Mucosa of rectum (tissue), 2 donors: ENCODE results near the gene ATP5F1D.

Experiments
- H3K27ac ChIP-seq, 2 donors: one replicate each; pipeline ENCODE4 v1.7.0; 2013; ENCODE audit warnings: inconsistent platforms in 2 of 2, low read depth in 2 of 2, low read length in 2 of 2
- H3K27me3 ChIP-seq, 2 donors: one replicate each; pipeline ENCODE4 v1.7.0; 2013; ENCODE audit warnings: low read length in 2 of 2; ENCODE audit not compliant: control insufficient read depth in 2 of 2, insufficient read depth in 2 of 2
- H3K36me3 ChIP-seq, 2 donors: one replicate each; pipeline ENCODE4 v1.7.0; 2013; ENCODE audit warnings: low read length in 2 of 2; ENCODE audit not compliant: control insufficient read depth in 2 of 2, insufficient read depth in 2 of 2
- H3K4me1 ChIP-seq, 2 donors: one replicate each; pipeline ENCODE4 v1.7.0; 2013; ENCODE audit warnings: low read length in 2 of 2, mild to moderate bottlenecking in 1 of 2; ENCODE audit not compliant: control insufficient read depth in 2 of 2, insufficient read depth in 2 of 2
- H3K4me3 ChIP-seq, 2 donors: one replicate each; pipeline ENCODE4 v1.7.0; 2013; ENCODE audit warnings: low read length in 2 of 2
- H3K9ac ChIP-seq, 2 donors: one replicate each; pipeline ENCODE4 v1.7.0; 2013; ENCODE audit warnings: low read length in 2 of 2, low read depth in 1 of 2, mild to moderate bottlenecking in 1 of 2
- H3K9me3 ChIP-seq, 2 donors: one replicate each; pipeline ENCODE4 v1.7.0; 2013; ENCODE audit warnings: low read length in 2 of 2; ENCODE audit not compliant: control insufficient read depth in 2 of 2
- donor health status: healthy.
- donor health status: Normal muscosa, but diverticular disease.

Gene ATP5F1D

GRCh38 chr19:1283917-1284292, 42.4 kb downstream of the ATP5F1D start:
- Histone ChIP-seq H3K36me3 (peaks cover 6 to 7% of the 10 kb centered on the region in 2 donors), H3K4me3 (peak overlapping the region; percentile 26 to 42), H3K9ac (peak overlapping the region; percentile 68 to 80), H3K27me3 (peaks cover 4 to 9% of the 10 kb centered on the region in 2 donors), H3K4me1 (peaks cover 32 to 49% of the 10 kb centered on the region in 2 donors), H3K9me3 (no peaks in the 10 kb centered on the region), H3K27ac (peak overlapping the region; percentile 94 to 97)

- Histone ChIP-seq H3K36me3 (peaks cover 1 to 2% of the 10 kb centered on the region in 2 donors), H3K4me3 (peak overlapping the region in 1 of 2 donors; percentile 42), H3K9ac (peak overlapping the region; percentile 68 to 80), H3K9me3 (no peaks in the 10 kb centered on the region), H3K27ac (peak overlapping the region; percentile 94 to 97), H3K27me3 (peaks cover 4 to 13% of the 10 kb centered on the region in 2 donors), H3K4me1 (peaks cover 32 to 49% of the 10 kb centered on the region in 2 donors)
Observed at GRCh38 chr19:1284293-1284978, 42.9 kb downstream of the ATP5F1D start.

- Histone ChIP-seq H3K4me3 (no peak overlapping the region), H3K27me3 (peaks cover 4 to 13% of the 10 kb centered on the region in 2 donors), H3K9me3 (no peaks in the 10 kb centered on the region), H3K9ac (peak overlapping the region; percentile 56 to 80), H3K27ac (peak overlapping the region; percentile 94 to 97), H3K36me3 (no peaks in the 10 kb centered on the region), H3K4me1 (peaks cover 32 to 44% of the 10 kb centered on the region in 2 donors)
Observed at GRCh38 chr19:1284979-1285736, 43.6 kb downstream of the ATP5F1D start.

GRCh38 chr19:1285737-1286360, 44.3 kb downstream of the ATP5F1D start, which contains the start of gene EFNA2:
Gene EFNA2, plus strand, starts transcription at chr19:1285873. Its CDS starts 296 bp downstream, at chr19:1286169.
- Histone ChIP-seq H3K9me3 (no peaks in the 10 kb centered on the region), H3K27ac (peak within 1 kb of the TSS; percentile 94 to 97), H3K27me3 (peaks cover 4 to 13% of the 10 kb centered on the region in 2 donors), H3K4me1 (peaks cover 34 to 50% of the 10 kb centered on the region in 2 donors), H3K4me3 (peak within 1 kb of the TSS; percentile 69 to 72), H3K9ac (peak within 1 kb of the TSS; percentile 60 to 81), H3K36me3 (no peaks in the 10 kb centered on the region)

- Histone ChIP-seq H3K4me3 (peak overlapping the region; percentile 69 to 72), H3K36me3 (no peaks in the 10 kb centered on the region), H3K9ac (peak overlapping the region; percentile 60 to 81), H3K27me3 (peaks cover 4 to 13% of the 10 kb centered on the region in 2 donors), H3K9me3 (no peaks in the 10 kb centered on the region), H3K27ac (peak overlapping the region; percentile 72 to 79), H3K4me1 (peaks cover 41 to 59% of the 10 kb centered on the region in 2 donors)
Observed at GRCh38 chr19:1286487-1287353, 45.2 kb downstream of the ATP5F1D start.

GRCh38 chr19:1287354-1288225, 46.0 kb downstream of the ATP5F1D start:
- peak overlapping the region; percentile 72 to 79 for H3K27ac ChIP-seq
- peaks cover 46 to 67% of the 10 kb centered on the region in 2 donors for H3K4me1 ChIP-seq
- H3K9me3 ChIP-seq: no peaks in the 10 kb centered on the region
- H3K36me3 ChIP-seq: no peaks in the 10 kb centered on the region
- peaks cover 4 to 13% of the 10 kb centered on the region in 2 donors for H3K27me3 ChIP-seq
- peak overlapping the region; percentile 69 to 72 for H3K4me3 ChIP-seq
- H3K9ac ChIP-seq: peak overlapping the region; percentile 14 to 81

GRCh38 chr19:1288226-1288612, 46.7 kb downstream of the ATP5F1D start:
- Histone ChIP-seq H3K36me3 (no peaks in the 10 kb centered on the region), H3K27ac (peak overlapping the region in 1 of 2 donors; percentile 23), H3K27me3 (peaks cover 4 to 13% of the 10 kb centered on the region in 2 donors), H3K4me1 (peaks cover 41 to 61% of the 10 kb centered on the region in 2 donors), H3K9ac (peak overlapping the region in 1 of 2 donors; percentile 81), H3K9me3 (no peaks in the 10 kb centered on the region), H3K4me3 (peak overlapping the region in 1 of 2 donors; percentile 72)

- Histone ChIP-seq H3K9me3 (no peaks in the 10 kb centered on the region), H3K9ac (no peak overlapping the region), H3K27me3 (peaks cover 4 to 11% of the 10 kb centered on the region in 2 donors), H3K36me3 (no peaks in the 10 kb centered on the region), H3K4me3 (no peak overlapping the region), H3K27ac (no peak overlapping the region), H3K4me1 (peaks cover 34 to 52% of the 10 kb centered on the region in 2 donors)
Observed at GRCh38 chr19:1288833-1289685, 47.5 kb downstream of the ATP5F1D start.
